GM23338 (cell line): ENCODE data around the gene PLXNB2. TPM values are rescaled to one million over a fixed set of nuclear protein-coding genes. Genes with fewer than 3 reads are reported as not detected.
A peak's percentile ranks its signal among the peaks of the same experiment; 100 is the strongest.

Experiments
- ATAC-seq: fragments of 200-7000 bp; cut with Tn5 transposase; 3 replicates; pipeline ENCODE4 v1.9.1; 2020
- DNase-seq: peaks from one replicate; pipeline ENCODE4 v3.0.0-alpha.2; 2015; ENCODE audit warnings: low spot score
- H2AFZ ChIP-seq: fragments of 200-600 bp; sonication (generic); 2 replicates; pipeline ENCODE4 v1.8.0; 2016; ENCODE audit warnings: antibody characterized with exemption, mild to moderate bottlenecking, moderate library complexity
- H3F3A ChIP-seq: fragments of 200-600 bp; sonication (generic); replicated peaks from 2 replicates; pipeline ENCODE4 v1.8.0; 2017; ENCODE audit warnings: antibody characterized with exemption, mixed run types, low read depth
- H3K27ac ChIP-seq: fragments of 200-600 bp; sonication (generic); 2 replicates; pipeline ENCODE4 v1.6.1; 2016; ENCODE audit warnings: low read depth
- H3K27me3 ChIP-seq: fragments of 200-600 bp; sonication (generic); 2 replicates; pipeline ENCODE4 v1.8.0; 2016; ENCODE audit warnings: mild to moderate bottlenecking, mixed run types, moderate library complexity; ENCODE audit not compliant: insufficient read depth
- H3K36me3 ChIP-seq: fragments of 200-600 bp; sonication (generic); 2 replicates; pipeline ENCODE4 v1.8.0; 2016; ENCODE audit warnings: mild to moderate bottlenecking; ENCODE audit not compliant: insufficient read depth
- H3K4me1 ChIP-seq: fragments of 200-600 bp; sonication (generic); 2 replicates; pipeline ENCODE4 v1.8.0; 2016; ENCODE audit warnings: mild to moderate bottlenecking, moderate library complexity; ENCODE audit not compliant: insufficient read depth
- H3K4me2 ChIP-seq: fragments of 200-600 bp; sonication (generic); 2 replicates; pipeline ENCODE4 v1.7.1; 2017; ENCODE audit warnings: mixed run types
- H3K4me3 ChIP-seq: fragments of 200-600 bp; sonication (generic); 2 replicates; pipeline ENCODE4 v1.6.1; 2016; ENCODE audit warnings: mixed run types
- H3K79me2 ChIP-seq: fragments of 200-600 bp; sonication (generic); replicated peaks from 2 replicates; pipeline ENCODE4 v1.8.0; 2017; ENCODE audit warnings: mild to moderate bottlenecking; ENCODE audit not compliant: insufficient read depth
- H3K9me2 ChIP-seq: fragments of 200-600 bp; sonication (generic); 2 replicates; pipeline ENCODE4 v1.8.0; 2017; ENCODE audit not compliant: insufficient read depth
- H4K20me1 ChIP-seq: fragments of 200-600 bp; sonication (generic); replicated peaks from 2 replicates; pipeline ENCODE4 v1.8.0; 2017; ENCODE audit warnings: mild to moderate bottlenecking; ENCODE audit not compliant: insufficient read depth
- H3K27ac Mint-ChIP-seq: 2 replicates; pipeline ENCODE4 v1.8.0; 2020; ENCODE audit warnings: inconsistent platforms, mild to moderate bottlenecking, moderate library complexity, mixed read lengths
- H3K27me3 Mint-ChIP-seq: 3 replicates; pipeline ENCODE4 v1.8.0; 2022; ENCODE audit warnings: low read depth, mild to moderate bottlenecking, moderate library complexity, mixed read lengths, inconsistent platforms; ENCODE audit not compliant: insufficient read depth, poor library complexity
- H3K36me3 Mint-ChIP-seq: 3 replicates; pipeline ENCODE4 v1.8.0; 2021; ENCODE audit warnings: low read depth, mild to moderate bottlenecking, inconsistent platforms, moderate library complexity, mixed read lengths
- H3K4me1 Mint-ChIP-seq: 3 replicates; pipeline ENCODE4 v1.8.0; 2020; ENCODE audit warnings: mild to moderate bottlenecking, inconsistent platforms, mixed read lengths
- H3K4me3 Mint-ChIP-seq: 3 replicates; pipeline ENCODE4 v1.8.0; 2021; ENCODE audit warnings: moderate library complexity, mild to moderate bottlenecking, inconsistent platforms, mixed read lengths
- H3K9me3 Mint-ChIP-seq: 3 replicates; pipeline ENCODE4 v1.8.0; 2020; ENCODE audit warnings: moderate library complexity, mild to moderate bottlenecking, inconsistent platforms, mixed read lengths
- ETS1 ChIP-seq: IDR thresholded peaks from 2 replicates; pipeline ENCODE4 v1.6.1; 2016; ENCODE audit warnings: antibody characterized with exemption
- EZH2 ChIP-seq: fragments of 200-600 bp; sonication (generic); IDR thresholded peaks from one replicate; pipeline ENCODE4 v1.8.0; 2017; ENCODE audit warnings: antibody characterized with exemption, mild to moderate bottlenecking, low read depth; ENCODE audit not compliant: unreplicated experiment
- NANOG ChIP-seq: IDR thresholded peaks from 2 replicates; pipeline ENCODE4 v1.6.1; 2016; ENCODE audit warnings: antibody characterized with exemption, borderline replicate concordance
- ZNF462 ChIP-seq: fragments of 250-450 bp; sonication (Bioruptor Pico); IDR thresholded peaks from 2 replicates; pipeline ENCODE4 v1.5.0; 2020; ENCODE audit warnings: mild to moderate bottlenecking, moderate library complexity
- polyA plus RNA-seq: library from polyadenylated mRNA; unstranded; fragments of >200 nt; fragmentation: Nextera tagmentation; extraction: Ambion mirVana; gene quantifications from 2 replicates; pipeline ENCODE4 v1.2.1, GENCODE V29; 2016
- total RNA-seq: library from RNA; depleted of rRNA; stranded (reverse); fragments of >200 nt; shearing (Covaris generic); gene quantifications from 2 replicates; pipeline ENCODE4 v1.2.3, GENCODE V29; 2014

PLXNB2 gene
- total and polyA plus RNA-seq, 2 experiments from 2014 or later, result 29.1 to 66.3 TPM

GRCh38 chr22:50269573-50269969 lies 37.9 kb downstream of the PLXNB2 start:
- peaks cover 8% of the 10 kb centered on the region; the same call in 1 of the 2 replicates for H3F3A ChIP-seq
- H3K9me2 ChIP-seq, result no peaks in the 10 kb centered on the region
- TF ChIP-seq EZH2 (peak; percentile 49), ZNF462 (CRISPR knock-in tag) (no peak)
- H3K4me3 ChIP-seq, result peak overlapping the region; percentile 63
- no peaks in the 10 kb centered on the region for H3K79me2 ChIP-seq
- peaks cover 6% of the 10 kb centered on the region; the same call in 1 of the 2 replicates for H3K4me1 ChIP-seq
- ATAC-seq (no peak), DNase-seq (no peak)
- peaks cover 7% of the 10 kb centered on the region; the same call in 2 of the 3 replicates for H3K36me3 Mint-ChIP-seq
- H3K27me3 Mint-ChIP-seq, result peaks cover 43% of the 10 kb centered on the region
- no peak overlapping the region for H3K27ac ChIP-seq
- H2AFZ ChIP-seq, result no peak overlapping the region
- no peaks in the 10 kb centered on the region for H3K36me3 ChIP-seq
- H3K27ac Mint-ChIP-seq, result no peak overlapping the region
- H3K9me3 Mint-ChIP-seq, result no peaks in the 10 kb centered on the region
- peaks cover 61% of the 10 kb centered on the region for H3K27me3 ChIP-seq
- no peaks in the 10 kb centered on the region; the same call in 1 of the 2 replicates for H4K20me1 ChIP-seq
- peaks cover 4% of the 10 kb centered on the region; the same call in 1 of the 3 replicates for H3K4me1 Mint-ChIP-seq
- H3K4me3 Mint-ChIP-seq, result peak overlapping the region; percentile 60
- peak overlapping the region; percentile 76 for H3K4me2 ChIP-seq

- Histone ChIP-seq H2AFZ (no peak overlapping the region), H3K27ac (no peak overlapping the region), H3K79me2 (no peaks in the 10 kb centered on the region), H3F3A (peaks cover 8% of the 10 kb centered on the region; the same call in 1 of the 2 replicates), H4K20me1 (no peaks in the 10 kb centered on the region; the same call in 1 of the 2 replicates), H3K27me3 (peaks cover 61% of the 10 kb centered on the region), H3K9me2 (no peaks in the 10 kb centered on the region), H3K4me3 (no peak overlapping the region), H3K4me1 (peaks cover 6% of the 10 kb centered on the region; the same call in 1 of the 2 replicates), H3K36me3 (no peaks in the 10 kb centered on the region), H3K4me2 (no peak overlapping the region)
- Mint-ChIP-seq H3K27ac (no peak overlapping the region), H3K9me3 (no peaks in the 10 kb centered on the region), H3K4me3 (no peak overlapping the region; the same call in 2 of the 3 replicates), H3K36me3 (peaks cover under 1% of the 10 kb centered on the region; the same call in 2 of the 3 replicates), H3K27me3 (peaks cover 41% of the 10 kb centered on the region), H3K4me1 (peaks cover 4% of the 10 kb centered on the region; the same call in 1 of the 3 replicates)
- ATAC-seq, result no peak
- TF ChIP-seq ETS1, result no peak
- TF ChIP-seq NANOG, result no peak
- no peak for DNase-seq
Observed at GRCh38 chr22:50268655-50269113, 38.8 kb downstream of the PLXNB2 start.
